Measurements from ENCODE around the gene GPR15.

GPR15 gene

GRCh38 chr3:98534734-98535133, 3.0 kb downstream of the GPR15 start:
- no peak for TF ChIP-seq CTCF (conservative IDR thresholded peaks at IDR 0.05; ENCODE audit: low read depth)
- H3K27ac ChIP-seq = no peak overlapping the region
- ChIA-PET CTCF (interaction anchor here (0.7 kb wide), 1 partner anchor 12 kb away, joined by 3 read pairs; no protein-coding TSS in a partner anchor), POLR2A (ENCODE audit: low non-redundant PET) (no interaction called here)
- DNase-seq (ENCODE audit: low spot score) = no peak

- TF ChIP-seq CTCF (conservative IDR thresholded peaks at IDR 0.05; ENCODE audit: low read depth) = no peak
- no peak for DNase-seq (ENCODE audit: low spot score)
- no peak overlapping the region for H3K27ac ChIP-seq
- ChIA-PET POLR2A (ENCODE audit: low non-redundant PET) (no interaction called here), CTCF (no interaction called here)
Measured at GRCh38 chr3:98536456-98537017, 4.8 kb downstream of the GPR15 start.

- ChIA-PET POLR2A (ENCODE audit: low non-redundant PET) (no interaction called here), CTCF (no interaction called here)
- H3K27ac ChIP-seq = no peak overlapping the region
- no peak for DNase-seq (ENCODE audit: low spot score)
- no peak for TF ChIP-seq CTCF (conservative IDR thresholded peaks at IDR 0.05; ENCODE audit: low read depth)
Measured at GRCh38 chr3:98540346-98540745, 8.6 kb downstream of the GPR15 start.

- ChIA-PET CTCF (interaction anchor here (0.7 kb wide), 1 partner anchor 126 kb away, joined by 3 read pairs; no protein-coding TSS in a partner anchor), POLR2A (ENCODE audit: low non-redundant PET) (no interaction called here)
- no peak overlapping the region for H3K27ac ChIP-seq
- DNase-seq (ENCODE audit: low spot score) = no peak
- TF ChIP-seq CTCF (conservative IDR thresholded peaks at IDR 0.05; ENCODE audit: low read depth) = no peak
Measured at GRCh38 chr3:98541695-98542094, 9.9 kb downstream of the GPR15 start.

GRCh38 chr3:98542623-98543022, 10.8 kb downstream of the GPR15 start:
- POLR2A ChIA-PET (ENCODE audit: low non-redundant PET) = no interaction called here
- TF ChIP-seq CTCF (conservative IDR thresholded peaks at IDR 0.05; ENCODE audit: low read depth) = no peak
- no peak for DNase-seq (ENCODE audit: low spot score)
- no peak overlapping the region for H3K27ac ChIP-seq
- CTCF ChIA-PET = no interaction called here

- DNase-seq (ENCODE audit: low spot score) = no peak
- no peak overlapping the region for H3K27ac ChIP-seq
- CTCF ChIA-PET = interaction anchor here (1.1 kb wide), 1 partner anchor 506 kb away, joined by 3 read pairs; no protein-coding TSS in a partner anchor
- POLR2A ChIA-PET (ENCODE audit: low non-redundant PET) = no interaction called here
- no peak for TF ChIP-seq CTCF (conservative IDR thresholded peaks at IDR 0.05; ENCODE audit: low read depth)
Measured at GRCh38 chr3:98545940-98546339, 14.2 kb downstream of the GPR15 start.
